ENCODE measurements around the gene MPIG6B. TPM values are rescaled to one million over a fixed set of nuclear protein-coding genes. Genes with fewer than 3 reads are reported as not detected.

The MPIG6B gene
- polyA plus RNA-seq, 12 donors: 0.49 to 1.7 (median 0.63) TPM; not detected in 2

DNA sequence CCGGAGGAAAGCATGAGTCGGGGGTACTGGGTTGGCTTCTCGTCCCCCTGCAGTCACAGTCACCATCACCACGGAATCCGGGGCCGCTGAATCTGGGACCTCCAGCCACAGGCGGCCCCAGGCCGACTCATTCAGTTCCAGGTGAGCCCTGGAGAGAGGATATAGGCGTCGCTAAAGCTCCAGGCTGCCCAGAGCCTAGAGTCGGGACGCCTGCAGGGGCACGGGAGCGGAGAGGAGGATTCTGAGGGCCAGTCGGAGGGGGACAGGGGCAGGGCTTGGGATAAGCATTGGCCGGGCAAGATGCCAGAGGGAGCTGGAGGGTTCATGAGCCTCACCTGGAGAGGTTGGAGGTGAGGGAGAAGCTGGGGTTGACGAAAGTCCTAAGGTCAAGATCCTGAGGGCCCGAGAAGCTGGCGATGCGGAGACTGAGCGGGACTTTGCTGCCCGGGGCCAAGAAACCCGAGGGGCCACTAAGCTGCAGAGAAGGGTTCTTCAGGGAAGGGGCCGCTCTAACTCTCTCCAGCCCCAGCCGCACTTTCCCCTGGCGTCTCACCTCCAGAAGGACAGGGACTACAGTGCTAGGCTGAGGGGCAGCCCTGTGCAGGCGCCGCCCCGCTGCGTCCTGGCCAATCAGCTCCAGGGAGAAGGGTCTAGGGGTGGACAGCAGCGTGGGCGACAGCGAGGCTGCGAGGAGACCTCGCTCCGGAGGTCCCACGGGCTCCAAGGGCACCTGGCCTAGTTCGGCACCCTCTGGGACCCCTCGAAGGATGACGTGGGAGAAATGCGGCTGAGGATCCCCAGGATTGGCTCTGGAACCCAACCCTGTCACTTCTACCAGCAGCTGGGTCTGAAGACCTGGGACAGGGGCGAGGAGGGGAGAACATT, 43.0 kb downstream of the MPIG6B start:
- no peak for DNase-seq

DNA sequence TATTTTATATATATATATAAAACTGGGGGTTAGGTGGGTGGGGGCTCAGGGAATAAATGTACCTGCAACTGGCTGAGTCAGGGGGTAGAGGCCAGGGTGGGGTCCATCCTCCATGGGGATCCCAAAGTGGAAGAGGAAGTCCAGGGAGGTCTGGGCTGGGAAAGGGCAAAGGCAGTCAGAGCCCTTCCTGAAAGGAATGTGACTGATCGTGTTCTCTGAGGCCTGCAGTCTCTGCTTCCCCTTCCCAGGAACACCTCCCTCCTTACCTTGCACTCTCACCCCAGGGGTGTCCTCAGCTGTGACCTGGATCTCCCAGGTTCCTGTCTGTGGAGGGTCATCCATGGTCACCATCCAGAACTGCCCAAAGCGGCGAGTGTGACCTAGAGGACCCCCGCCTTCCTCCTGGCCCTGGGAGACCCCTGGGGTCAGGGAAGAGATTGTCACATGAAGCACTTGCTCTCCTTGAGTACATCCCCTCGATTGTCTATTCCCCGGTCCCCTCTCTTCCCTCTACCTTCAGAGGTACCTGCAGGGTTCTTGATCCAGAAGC, 44.0 kb downstream of the MPIG6B start:
- no peak for DNase-seq

GRCh38 chr6:31768363-31769257, 45.4 kb downstream of the MPIG6B start:
- no peak for DNase-seq

- no peak for DNase-seq
Observed at GRCh38 chr6:31769684-31770371, 46.7 kb downstream of the MPIG6B start.

- no peak for DNase-seq
Observed at GRCh38 chr6:31770860-31771259, 47.7 kb downstream of the MPIG6B start.

DNA sequence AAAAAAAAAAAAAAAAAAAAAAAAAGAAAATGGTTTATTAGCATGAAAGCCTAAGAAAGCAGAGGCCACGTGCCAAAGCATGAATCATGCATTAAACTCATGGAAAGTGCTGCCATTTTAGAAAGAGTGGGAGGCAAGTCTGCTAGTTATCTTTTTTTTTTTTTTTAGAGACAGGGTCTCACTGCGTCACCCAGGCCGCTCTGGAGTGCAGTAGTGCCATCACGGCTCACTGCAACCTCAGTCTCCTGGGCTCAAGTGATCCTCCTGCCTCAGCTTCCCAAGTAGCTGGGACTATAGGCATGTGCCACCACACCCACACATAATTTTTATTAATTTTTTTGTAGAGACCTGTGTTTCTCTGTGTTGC, 48.8 kb downstream of the MPIG6B start:
- no peak for DNase-seq

GRCh38 chr6:31775184-31775583, 52.0 kb downstream of the MPIG6B start:
- no peak for DNase-seq

GRCh38 chr6:31775633-31776484, 52.7 kb downstream of the MPIG6B start:
- DNase-seq: no peak

Other genes with a start within 250 kb of the MPIG6B start
- 1 to 10 TPM in 2 of 12 donors, under 1 TPM in 8, not detected in 2; 0.37 to 1.9 (median 0.78) TPM for gene MICB, start 225.2 kb upstream of the MPIG6B start, polyA plus RNA-seq (ENCODE audit: insufficient read length in 12 of 12)
- not detected for gene MCCD1, start 194.4 kb upstream of the MPIG6B start, polyA plus RNA-seq (ENCODE audit: insufficient read length in 12 of 12)
- gene DDX39B, start 181.4 kb upstream of the MPIG6B start, polyA plus RNA-seq (ENCODE audit: insufficient read length in 12 of 12): 100 to 1,000 TPM in 11 of 12 donors, not detected in 1; 312 to 457 (median 352) TPM
- 1 to 10 TPM in 10 of 12 donors, not detected in 2; 3.3 to 6.6 (median 4.1) TPM for gene ATP6V1G2, start 176.8 kb upstream of the MPIG6B start, polyA plus RNA-seq (ENCODE audit: insufficient read length in 12 of 12)
- gene NFKBIL1, start 175.8 kb upstream of the MPIG6B start, polyA plus RNA-seq (ENCODE audit: insufficient read length in 12 of 12): 10 to 100 TPM in 11 of 12 donors, not detected in 1; 11.4 to 23.7 (median 14.1) TPM
- gene LTA, start 151.1 kb upstream of the MPIG6B start, polyA plus RNA-seq (ENCODE audit: insufficient read length in 12 of 12): 1 to 10 TPM in 1 of 12 donors, under 1 TPM in 5, not detected in 6; 0.13 to 2.6 (median 0.33) TPM
- 1 to 10 TPM in 1 of 12 donors, under 1 TPM in 8, not detected in 3; 0.11 to 1.5 (median 0.33) TPM for gene TNF, start 147.8 kb upstream of the MPIG6B start, polyA plus RNA-seq (ENCODE audit: insufficient read length in 12 of 12)
- gene LTB, start 140.9 kb upstream of the MPIG6B start, polyA plus RNA-seq (ENCODE audit: insufficient read length in 12 of 12): 10 to 100 TPM in 1 of 12 donors, 1 to 10 TPM in 7, under 1 TPM in 2, not detected in 2; 0.57 to 23.4 (median 1.3) TPM
- 10 to 100 TPM in 2 of 12 donors, 1 to 10 TPM in 8, not detected in 2; 3.9 to 24.6 (median 5.9) TPM for gene LST1, start 137.1 kb upstream of the MPIG6B start, polyA plus RNA-seq (ENCODE audit: insufficient read length in 12 of 12)
- gene NCR3, start 130.4 kb upstream of the MPIG6B start, polyA plus RNA-seq (ENCODE audit: insufficient read length in 12 of 12): under 1 TPM in 6 of 12 donors, not detected in 6; 0.22 to 0.63 (median 0.25) TPM
- 10 to 100 TPM in 11 of 12 donors, not detected in 1; 12.8 to 39.9 (median 18.8) TPM for gene AIF1, start 108.1 kb upstream of the MPIG6B start, polyA plus RNA-seq (ENCODE audit: insufficient read length in 12 of 12)
- 100 to 1,000 TPM; 104 to 352 (median 123) TPM for gene PRRC2A, start 102.7 kb upstream of the MPIG6B start, polyA plus RNA-seq (ENCODE audit: insufficient read length in 12 of 12)
- 100 to 1,000 TPM in 11 of 12 donors, not detected in 1; 153 to 248 (median 195) TPM for gene BAG6, start 70.7 kb upstream of the MPIG6B start, polyA plus RNA-seq (ENCODE audit: insufficient read length in 12 of 12)
- gene APOM, start 67.5 kb upstream of the MPIG6B start, polyA plus RNA-seq (ENCODE audit: insufficient read length in 12 of 12): 1 to 10 TPM in 10 of 12 donors, not detected in 2; 3.4 to 9.7 (median 4.8) TPM
- 10 to 100 TPM in 11 of 12 donors, not detected in 1; 10.9 to 15.8 (median 12.5) TPM for gene C6orf47, start 62.6 kb upstream of the MPIG6B start, polyA plus RNA-seq (ENCODE audit: insufficient read length in 12 of 12)
- gene GPANK1, start 58.4 kb upstream of the MPIG6B start, polyA plus RNA-seq (ENCODE audit: insufficient read length in 12 of 12): 10 to 100 TPM in 11 of 12 donors, not detected in 1; 12.1 to 25.8 (median 13.5) TPM
- 100 to 1,000 TPM in 11 of 12 donors, not detected in 1; 121 to 202 (median 144) TPM for gene CSNK2B, start 57.3 kb upstream of the MPIG6B start, polyA plus RNA-seq (ENCODE audit: insufficient read length in 12 of 12)
- 10 to 100 TPM in 9 of 12 donors, 1 to 10 TPM in 2, not detected in 1; 6.1 to 27.9 (median 14.2) TPM for gene LY6G5B, start 53.4 kb upstream of the MPIG6B start, polyA plus RNA-seq (ENCODE audit: insufficient read length in 12 of 12)
- 1 to 10 TPM in 10 of 12 donors, not detected in 2; 1.2 to 6.4 (median 3.2) TPM for gene LY6G5C, start 42.3 kb upstream of the MPIG6B start, polyA plus RNA-seq (ENCODE audit: insufficient read length in 12 of 12)
- 10 to 100 TPM in 11 of 12 donors, not detected in 1; 35.4 to 54.1 (median 43.1) TPM for gene ABHD16A, start 20.0 kb upstream of the MPIG6B start, polyA plus RNA-seq (ENCODE audit: insufficient read length in 12 of 12)
- under 1 TPM in 1 of 12 donors, not detected in 11; 0.27 TPM for gene LY6G6F, start 16.5 kb upstream of the MPIG6B start, polyA plus RNA-seq (ENCODE audit: insufficient read length in 12 of 12)
- gene LY6G6D, start 8.0 kb upstream of the MPIG6B start, polyA plus RNA-seq (ENCODE audit: insufficient read length in 12 of 12): 1 to 10 TPM in 1 of 12 donors, under 1 TPM in 5, not detected in 6; 0.50 to 1.1 (median 0.75) TPM
- 1 to 10 TPM in 3 of 12 donors, under 1 TPM in 4, not detected in 5; 0.28 to 6.6 (median 0.63) TPM for gene LY6G6C, start 1.6 kb upstream of the MPIG6B start, polyA plus RNA-seq (ENCODE audit: insufficient read length in 12 of 12)
- gene DDAH2, start 5.9 kb downstream of the MPIG6B start, polyA plus RNA-seq (ENCODE audit: insufficient read length in 12 of 12): 100 to 1,000 TPM in 8 of 12 donors, 10 to 100 TPM in 3, not detected in 1; 89.7 to 152 (median 108) TPM
- 100 to 1,000 TPM in 11 of 12 donors, not detected in 1; 100 to 194 (median 129) TPM for gene CLIC1, start 13.2 kb downstream of the MPIG6B start, polyA plus RNA-seq (ENCODE audit: insufficient read length in 12 of 12)
- 10 to 100 TPM in 6 of 12 donors, 1 to 10 TPM in 5, not detected in 1; 7.4 to 32.2 (median 13.8) TPM for gene MSH5, start 16.6 kb downstream of the MPIG6B start, polyA plus RNA-seq (ENCODE audit: insufficient read length in 12 of 12)
- 10 to 100 TPM in 1 of 12 donors, 1 to 10 TPM in 9, not detected in 2; 1.6 to 10.7 (median 2.4) TPM for gene SAPCD1, start 39.3 kb downstream of the MPIG6B start, polyA plus RNA-seq (ENCODE audit: insufficient read length in 12 of 12)
- 1 to 10 TPM in 10 of 12 donors, not detected in 2; 1.1 to 4.1 (median 2.1) TPM for gene VWA7, start 54.0 kb downstream of the MPIG6B start, polyA plus RNA-seq (ENCODE audit: insufficient read length in 12 of 12)
- 10 to 100 TPM in 11 of 12 donors, not detected in 1; 38.6 to 60.8 (median 45.0) TPM for gene VARS1, start 72.4 kb downstream of the MPIG6B start, polyA plus RNA-seq (ENCODE audit: insufficient read length in 12 of 12)
- 10 to 100 TPM in 11 of 12 donors, not detected in 1; 47.5 to 67.9 (median 58.6) TPM for gene LSM2, start 83.6 kb downstream of the MPIG6B start, polyA plus RNA-seq (ENCODE audit: insufficient read length in 12 of 12)
- gene HSPA1L, start 91.9 kb downstream of the MPIG6B start, polyA plus RNA-seq (ENCODE audit: insufficient read length in 12 of 12): 1 to 10 TPM in 10 of 12 donors, not detected in 2; 3.6 to 5.5 (median 4.5) TPM
- 100 to 1,000 TPM in 1 of 12 donors, 10 to 100 TPM in 10, not detected in 1; 47.4 to 110 (median 62.3) TPM for gene HSPA1A, start 92.2 kb downstream of the MPIG6B start, polyA plus RNA-seq (ENCODE audit: insufficient read length in 12 of 12)
- gene HSPA1B, start 104.4 kb downstream of the MPIG6B start, polyA plus RNA-seq (ENCODE audit: insufficient read length in 12 of 12): 1,000 to 10,000 TPM in 1 of 12 donors, 100 to 1,000 TPM in 2, 10 to 100 TPM in 9; 28.3 to 1,034 (median 49.7) TPM
- gene NEU1, start 139.4 kb downstream of the MPIG6B start, polyA plus RNA-seq (ENCODE audit: insufficient read length in 12 of 12): 10 to 100 TPM in 11 of 12 donors, not detected in 1; 14.6 to 32.7 (median 16.0) TPM
- 10 to 100 TPM in 1 of 12 donors, under 1 TPM in 9, not detected in 2; 0.09 to 25.0 (median 0.23) TPM for gene SLC44A4, start 155.6 kb downstream of the MPIG6B start, polyA plus RNA-seq (ENCODE audit: insufficient read length in 12 of 12)
- 10 to 100 TPM in 11 of 12 donors, not detected in 1; 26.0 to 62.8 (median 31.4) TPM for gene EHMT2, start 174.3 kb downstream of the MPIG6B start, polyA plus RNA-seq (ENCODE audit: insufficient read length in 12 of 12)
- gene ZBTB12, start 178.7 kb downstream of the MPIG6B start, polyA plus RNA-seq (ENCODE audit: insufficient read length in 12 of 12): 10 to 100 TPM in 5 of 12 donors, 1 to 10 TPM in 6, not detected in 1; 7.5 to 17.3 (median 9.7) TPM
- 10 to 100 TPM in 1 of 12 donors, 1 to 10 TPM in 10, not detected in 1; 4.3 to 21.2 (median 6.9) TPM for gene C2, start 204.3 kb downstream of the MPIG6B start, polyA plus RNA-seq (ENCODE audit: insufficient read length in 12 of 12)
- 1 to 10 TPM in 9 of 12 donors, under 1 TPM in 1, not detected in 2; 0.97 to 5.8 (median 1.6) TPM for gene CFB, start 222.7 kb downstream of the MPIG6B start, polyA plus RNA-seq (ENCODE audit: insufficient read length in 12 of 12)
- gene NELFE, start 235.6 kb downstream of the MPIG6B start, polyA plus RNA-seq (ENCODE audit: insufficient read length in 12 of 12): 10 to 100 TPM in 11 of 12 donors, not detected in 1; 54.1 to 83.6 (median 59.8) TPM
- 10 to 100 TPM in 11 of 12 donors, not detected in 1; 15.5 to 39.5 (median 28.6) TPM for gene SKIC2, start 235.8 kb downstream of the MPIG6B start, polyA plus RNA-seq (ENCODE audit: insufficient read length in 12 of 12)
- 10 to 100 TPM in 11 of 12 donors, not detected in 1; 10.8 to 28.9 (median 16.1) TPM for gene DXO, start 248.8 kb downstream of the MPIG6B start, polyA plus RNA-seq (ENCODE audit: insufficient read length in 12 of 12)